Uterine smooth muscle cell (primary cell): ENCODE results near the gene HYLS1. TPM values are rescaled to one million over a fixed set of nuclear protein-coding genes. Genes with fewer than 3 reads are reported as not detected.

Source experiments
- total RNA-seq: library from RNA; depleted of rRNA; stranded (reverse); fragments of >200 nt; gene quantifications from 2 replicates; pipeline ENCODE4 v1.2.3, GENCODE V29; 2014

The HYLS1 gene
- total RNA-seq, result 6.1 and 16.6 TPM in 2 replicates

DNA sequence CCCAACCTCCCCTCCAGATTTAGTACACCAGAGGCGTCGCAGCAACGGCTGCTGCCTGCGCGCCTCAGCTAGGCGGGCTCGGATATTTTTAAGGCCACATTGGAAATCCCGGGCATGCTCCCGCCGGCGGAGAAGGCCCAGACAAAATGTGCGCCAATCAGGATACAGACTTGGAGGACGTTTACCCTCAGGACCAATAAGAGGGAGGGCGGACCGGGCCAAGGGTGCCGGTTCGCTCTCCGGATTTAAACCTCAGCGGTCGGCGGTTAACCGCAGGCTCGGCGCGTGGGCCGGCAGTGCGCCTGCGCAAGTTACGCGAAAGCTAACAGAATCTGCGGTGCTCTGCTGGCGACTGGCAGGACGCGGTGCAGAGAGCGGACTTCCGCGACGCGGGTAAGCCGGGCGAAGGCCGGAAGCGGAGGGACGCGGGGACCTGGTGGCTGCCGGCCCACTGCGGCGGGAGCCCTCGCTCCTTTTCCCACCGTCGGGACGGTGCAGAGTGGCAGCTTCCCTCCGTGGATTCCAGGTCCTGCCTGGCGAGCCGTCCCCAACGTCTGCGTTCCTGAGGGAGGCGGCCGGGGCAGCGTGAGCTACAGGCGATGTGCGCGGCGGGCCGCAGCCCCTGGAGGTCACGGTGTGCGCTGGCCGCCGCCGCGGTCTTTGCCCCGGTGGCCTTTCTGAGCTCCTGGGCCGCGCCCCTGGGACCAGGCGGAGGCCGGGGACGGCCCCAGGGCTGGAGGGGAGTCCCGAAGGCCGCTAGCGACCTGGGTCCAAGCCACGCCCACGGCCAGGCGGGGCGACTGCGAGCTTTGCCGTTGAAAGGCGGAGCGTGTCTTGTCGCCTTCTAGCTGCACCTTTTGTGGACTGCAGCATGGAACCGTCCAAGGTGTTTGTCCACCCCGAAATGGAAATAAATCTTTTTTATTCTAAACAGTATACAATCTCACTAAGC, at the start of gene HYLS1:
TSS of gene HYLS1 (plus strand) at position 296 of the 952 bp plus-strand sequence. CDS start 11,701 bp downstream, outside the sequence.

DNA sequence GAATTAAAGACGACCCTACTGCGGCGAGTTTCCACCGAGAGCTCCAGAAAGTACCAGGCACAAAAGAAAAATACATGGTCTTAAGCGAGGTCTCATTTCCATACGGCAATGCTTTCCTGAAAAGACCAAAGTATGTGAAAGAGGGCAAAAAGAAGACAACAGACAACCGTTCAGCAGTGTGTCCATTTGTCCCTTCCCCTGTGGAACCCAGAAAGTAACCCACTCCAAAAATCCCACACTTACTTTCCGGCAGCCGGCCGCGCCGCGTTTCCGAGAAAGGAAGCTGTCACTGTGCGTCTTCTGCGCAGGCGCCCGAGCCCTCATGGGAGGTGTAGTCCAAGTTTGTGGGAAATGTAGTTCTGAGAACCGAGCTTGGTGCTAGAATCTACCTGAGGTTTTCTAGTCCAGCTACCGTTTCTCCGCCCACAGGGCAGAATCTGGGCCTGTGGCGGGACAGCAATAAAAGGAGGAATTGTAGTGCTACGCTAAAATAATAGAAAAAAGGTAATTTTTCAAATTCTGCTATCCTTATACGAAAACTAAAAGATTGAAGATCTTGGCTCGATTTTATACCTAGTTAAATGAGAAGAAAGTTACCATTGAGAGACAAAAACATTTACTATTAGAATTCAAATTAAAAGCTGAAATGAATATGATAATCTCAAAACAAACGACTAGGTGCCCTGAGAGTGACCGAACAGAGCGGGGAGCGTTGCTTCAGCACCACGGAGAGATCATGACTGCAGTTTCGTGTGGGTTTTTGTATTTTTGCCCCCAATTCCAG, 15.7 kb downstream of the HYLS1 start, which contains the start of gene PUS3:
TSS of gene PUS3 (minus strand) at position 280 of the 784 bp plus-strand sequence. CDS start 6,922 bp downstream, outside the sequence.

GRCh38 chr11:125903711-125904659, 16.5 kb downstream of the HYLS1 start, which contains the start of gene DDX25:
TSS of gene DDX25 (plus strand) at chr11:125904508. CDS start at chr11:125904518, 10 bp downstream.

GRCh38 chr11:125945797-125946520, 58.5 kb downstream of the HYLS1 start, which contains the start of gene VSIG10L2:
TSS of gene VSIG10L2 (plus strand) at chr11:125946044. CDS start at chr11:125946056, 12 bp downstream.

Other genes starting within 250 kb of the HYLS1 start
- gene ACRV1, start 206.8 kb upstream of the HYLS1 start, total RNA-seq, result not detected in 2 replicates
- not detected in 2 replicates for gene PATE1, start 141.4 kb upstream of the HYLS1 start, total RNA-seq
- 0.12 and 0.22 TPM in 2 replicates for gene PATE2, start 108.8 kb upstream of the HYLS1 start, total RNA-seq
- not detected in 2 replicates for gene PATE3, start 99.5 kb upstream of the HYLS1 start, total RNA-seq
- not detected in 2 replicates for gene PATE4, start 54.4 kb upstream of the HYLS1 start, total RNA-seq
- 13.9 and 14.9 TPM in 2 replicates for gene PUS3, start 15.5 kb downstream of the HYLS1 start, total RNA-seq
- gene DDX25, start 16.8 kb downstream of the HYLS1 start, total RNA-seq, result under 0.01 and 0.11 TPM in 2 replicates
- 0.22 TPM in 1 of 2 replicates, not detected in the other for gene VSIG10L2, start 58.4 kb downstream of the HYLS1 start, total RNA-seq
- gene CDON, start 175.2 kb downstream of the HYLS1 start, total RNA-seq, result 5.2 and 13.0 TPM in 2 replicates